GM19467 (cell line): ENCODE data around the gene SNX6.
"Not testable (repeated sequence)": the region's sequence is repeated elsewhere in the genome, so short reads cannot be mapped to it uniquely, and the experiment has no call there.

ENCODE experiments used
- ATAC-seq: cut with Tn5 transposase; IDR thresholded peaks from one replicate; pipeline ENCODE4 v1.9.1; 2021; ENCODE audit warnings: mild to moderate bottlenecking, moderate library complexity; ENCODE audit not compliant: unreplicated experiment

The SNX6 gene

GRCh38 chr14:34640826-34641225, 10.9 kb upstream of the SNX6 start:
- ATAC-seq: no peak

- ATAC-seq: not testable (repeated sequence)
Measured at GRCh38 chr14:34634360-34634771, 4.4 kb upstream of the SNX6 start.

- no peak for ATAC-seq
Measured at GRCh38 chr14:34633742-34634141, 3.8 kb upstream of the SNX6 start.

GRCh38 chr14:34632411-34632978, 2.5 kb upstream of the SNX6 start:
- ATAC-seq: no peak

- no peak for ATAC-seq
Measured at GRCh38 chr14:34629344-34629656, 648 bp downstream of the SNX6 start.

- ATAC-seq: no peak
Measured at GRCh38 chr14:34628681-34629135, 1.2 kb downstream of the SNX6 start.

GRCh38 chr14:34623506-34623905, 6.4 kb downstream of the SNX6 start:
- ATAC-seq: no peak

- ATAC-seq: no peak
Measured at GRCh38 chr14:34620839-34621238, 9.1 kb downstream of the SNX6 start.

- ATAC-seq: no peak
Measured at GRCh38 chr14:34620115-34620514, 9.8 kb downstream of the SNX6 start.

GRCh38 chr14:34619471-34619870, 10.5 kb downstream of the SNX6 start:
- no peak for ATAC-seq

- ATAC-seq: no peak
Measured at GRCh38 chr14:34616360-34616759, 13.6 kb downstream of the SNX6 start.

GRCh38 chr14:34615507-34615906, 14.4 kb downstream of the SNX6 start:
- no peak for ATAC-seq

- no peak for ATAC-seq
Measured at GRCh38 chr14:34614638-34615037, 15.3 kb downstream of the SNX6 start.

- ATAC-seq: no peak
Measured at GRCh38 chr14:34610101-34610500, 19.8 kb downstream of the SNX6 start.

- no peak for ATAC-seq
Measured at GRCh38 chr14:34605461-34605860, 24.5 kb downstream of the SNX6 start.

GRCh38 chr14:34604995-34605394, 25.0 kb downstream of the SNX6 start:
- ATAC-seq: no peak

GRCh38 chr14:34596891-34597290, 33.1 kb downstream of the SNX6 start:
- no peak for ATAC-seq

- ATAC-seq: no peak
Measured at GRCh38 chr14:34593740-34594375, 36.1 kb downstream of the SNX6 start.

- ATAC-seq: no peak
Measured at GRCh38 chr14:34592623-34593022, 37.3 kb downstream of the SNX6 start.

- no peak for ATAC-seq
Measured at GRCh38 chr14:34583525-34583924, 46.4 kb downstream of the SNX6 start.

GRCh38 chr14:34582117-34582680, 47.7 kb downstream of the SNX6 start:
- ATAC-seq: no peak

GRCh38 chr14:34580381-34580780, 49.6 kb downstream of the SNX6 start:
- ATAC-seq: no peak

- ATAC-seq: no peak
Measured at GRCh38 chr14:34571771-34572170, 58.2 kb downstream of the SNX6 start.
